BE2C (cell line): ENCODE data around the gene SLC4A1AP.
"Not testable (repeated sequence)": the region's sequence is repeated elsewhere in the genome, so short reads cannot be mapped to it uniquely, and the experiment has no call there.

Source experiments
- DNase-seq: peaks from one replicate; pipeline ENCODE4 v3.0.0-alpha.2; 2020
- H3K27me3 ChIP-seq: fragments of 250-450 bp; sonication (Bioruptor Pico); 2 replicates; pipeline ENCODE4 v1.5.1; 2020; ENCODE audit warnings: mild to moderate bottlenecking
- H3K36me3 ChIP-seq: fragments of 250-450 bp; sonication (Bioruptor Pico); 2 replicates; pipeline ENCODE4 v1.5.1; 2020; ENCODE audit warnings: mild to moderate bottlenecking
- H3K4me1 ChIP-seq: fragments of 250-450 bp; sonication (Bioruptor Pico); 2 replicates; pipeline ENCODE4 v1.5.1; 2020
- H3K4me3 ChIP-seq: 2 replicates; pipeline ENCODE4 v1.5.1; 2011; ENCODE audit warnings: low read depth, low read length
- H3K9me3 ChIP-seq: fragments of 250-450 bp; sonication (Bioruptor Pico); 2 replicates; pipeline ENCODE4 v1.5.1; 2020
- TF ChIP-seq, protein P1 (sequence below): IDR thresholded peaks from 2 replicates; pipeline ENCODE4 v1.5.1; 2012; ENCODE audit warnings: mild to moderate bottlenecking, low read depth, low read length

The SLC4A1AP gene

GRCh38 chr2:27627963-27628766 is 35.5 kb upstream of the SLC4A1AP start:
- no peaks in the 10 kb centered on the region for H3K27me3 ChIP-seq
- DNase-seq, result no peak
- no peaks in the 10 kb centered on the region for H3K4me1 ChIP-seq
- no peaks in the 10 kb centered on the region for H3K9me3 ChIP-seq
- H3K4me3 ChIP-seq, result peak overlapping the region; percentile 88
- TF ChIP-seq, protein P1, sequence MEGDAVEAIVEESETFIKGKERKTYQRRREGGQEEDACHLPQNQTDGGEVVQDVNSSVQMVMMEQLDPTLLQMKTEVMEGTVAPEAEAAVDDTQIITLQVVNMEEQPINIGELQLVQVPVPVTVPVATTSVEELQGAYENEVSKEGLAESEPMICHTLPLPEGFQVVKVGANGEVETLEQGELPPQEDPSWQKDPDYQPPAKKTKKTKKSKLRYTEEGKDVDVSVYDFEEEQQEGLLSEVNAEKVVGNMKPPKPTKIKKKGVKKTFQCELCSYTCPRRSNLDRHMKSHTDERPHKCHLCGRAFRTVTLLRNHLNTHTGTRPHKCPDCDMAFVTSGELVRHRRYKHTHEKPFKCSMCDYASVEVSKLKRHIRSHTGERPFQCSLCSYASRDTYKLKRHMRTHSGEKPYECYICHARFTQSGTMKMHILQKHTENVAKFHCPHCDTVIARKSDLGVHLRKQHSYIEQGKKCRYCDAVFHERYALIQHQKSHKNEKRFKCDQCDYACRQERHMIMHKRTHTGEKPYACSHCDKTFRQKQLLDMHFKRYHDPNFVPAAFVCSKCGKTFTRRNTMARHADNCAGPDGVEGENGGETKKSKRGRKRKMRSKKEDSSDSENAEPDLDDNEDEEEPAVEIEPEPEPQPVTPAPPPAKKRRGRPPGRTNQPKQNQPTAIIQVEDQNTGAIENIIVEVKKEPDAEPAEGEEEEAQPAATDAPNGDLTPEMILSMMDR, result no peak
- peaks cover 14% of the 10 kb centered on the region for H3K36me3 ChIP-seq

GRCh38 chr2:27628767-27629709 is 34.7 kb upstream of the SLC4A1AP start, which contains the start of the genes CCDC121 and GPN1:
Gene CCDC121, minus strand, starts transcription at chr2:27629012. Its CDS starts 1,213 bp downstream, at chr2:27627799.
Gene GPN1, plus strand, starts transcription at chr2:27629050. Its CDS starts 9 bp downstream, at chr2:27629059.
- Histone ChIP-seq H3K36me3 (peaks cover 18% of the 10 kb centered on the region), H3K4me1 (no peaks in the 10 kb centered on the region), H3K4me3 (peak within 1 kb of the TSS; percentile 88), H3K9me3 (no peaks in the 10 kb centered on the region), H3K27me3 (no peaks in the 10 kb centered on the region)
- TF ChIP-seq, protein P1, result no peak
- peak; percentile 93 for DNase-seq

- H3K9me3 ChIP-seq, DNase-seq, H3K27me3 ChIP-seq, H3K4me3 ChIP-seq, H3K4me1 ChIP-seq: not testable (repeated sequence)
- H3K36me3 ChIP-seq, result peaks cover 30% of the 10 kb centered on the region
Observed at GRCh38 chr2:27630257-27630656, 33.4 kb upstream of the SLC4A1AP start.

GRCh38 chr2:27634291-27634690 is 29.4 kb upstream of the SLC4A1AP start:
- no peak overlapping the region for H3K4me3 ChIP-seq
- H3K36me3 ChIP-seq, result peaks cover 63% of the 10 kb centered on the region
- TF ChIP-seq, protein P1, result no peak
- no peaks in the 10 kb centered on the region for H3K4me1 ChIP-seq
- H3K27me3 ChIP-seq, result no peaks in the 10 kb centered on the region
- H3K9me3 ChIP-seq, result no peaks in the 10 kb centered on the region
- no peak for DNase-seq

DNA sequence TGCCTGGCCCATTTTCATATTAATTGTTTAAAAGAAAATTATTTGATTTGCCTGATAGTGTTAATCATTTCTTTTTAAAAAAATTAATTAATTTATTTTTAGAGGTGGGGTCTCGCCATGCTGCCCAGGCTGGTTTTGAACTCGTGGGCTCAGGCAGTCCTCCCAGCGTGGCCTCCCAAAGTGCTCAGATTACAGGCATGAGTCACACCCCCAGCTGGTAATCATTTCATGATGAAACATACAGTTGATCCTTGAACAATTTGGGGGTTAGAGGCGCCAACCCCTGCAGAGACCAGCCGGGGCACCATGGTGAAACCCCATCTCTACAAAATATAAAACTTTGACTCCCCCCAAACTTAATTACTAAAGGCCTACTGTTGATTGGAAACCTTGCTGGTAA is 26.9 kb upstream of the SLC4A1AP start:
- TF ChIP-seq, protein P1, result no peak
- Histone ChIP-seq H3K9me3 (no peaks in the 10 kb centered on the region), H3K4me3 (no peak overlapping the region), H3K27me3 (no peaks in the 10 kb centered on the region), H3K4me1 (no peaks in the 10 kb centered on the region), H3K36me3 (peaks cover 83% of the 10 kb centered on the region)
- DNase-seq, result no peak

GRCh38 chr2:27638037-27638637 is 25.6 kb upstream of the SLC4A1AP start:
- no peak for DNase-seq
- Histone ChIP-seq H3K4me3 (no peak overlapping the region), H3K9me3 (no peaks in the 10 kb centered on the region), H3K4me1 (no peaks in the 10 kb centered on the region), H3K27me3 (no peaks in the 10 kb centered on the region), H3K36me3 (peaks cover 88% of the 10 kb centered on the region)
- TF ChIP-seq, protein P1, result no peak
